Right lobe of liver (tissue), 6 donors: ENCODE measurements around the gene TAS2R19. TPM values are rescaled to one million over a fixed set of nuclear protein-coding genes. Genes with fewer than 3 reads are reported as not detected.
"Not testable (repeated sequence)": the region's sequence is repeated elsewhere in the genome, so short reads cannot be mapped to it uniquely, and the experiment has no call there.

ENCODE experiments used
- ATAC-seq, 4 donors: fragments of 200-7000 bp; cut with Tn5 transposase; one replicate each; pipeline ENCODE4 v1.9.1; 2020; ENCODE audit warnings: mild to moderate bottlenecking in 4 of 4, moderate library complexity in 4 of 4
- DNase-seq, 3 donors: peaks; one replicate each; pipeline ENCODE4 v3.0.0-alpha.2; 2020
- H3K27ac ChIP-seq, 3 donors: fragments of 200-600 bp; one replicate each; pipeline ENCODE4 v1.8.0; 2022
- H3K27me3 ChIP-seq, 2 donors: fragments of 200-600 bp; one replicate each; pipeline ENCODE4 v1.8.0; 2022
- H3K36me3 ChIP-seq, 4 donors: fragments of 200-600 bp; sonication (generic) in 1 of 4; one replicate each; pipeline versions ENCODE4 v1.5.1 to v1.8.0; 2017 to 2022; ENCODE audit warnings: control low read depth in 1 of 4
- H3K4me1 ChIP-seq, 4 donors: fragments of 200-600 bp; sonication (generic) in 1 of 4; one replicate each; pipeline versions ENCODE4 v1.5.1 to v1.8.0; 2017 to 2022; ENCODE audit warnings: control low read depth in 1 of 4
- H3K4me3 ChIP-seq, 3 donors: fragments of 200-600 bp; one replicate each; pipeline ENCODE4 v1.8.0; 2022
- H3K9me3 ChIP-seq, 4 donors: fragments of 200-600 bp; sonication (generic) in 1 of 4; one replicate each; pipeline versions ENCODE4 v1.5.1 to v1.8.0; 2017 to 2022; ENCODE audit warnings: control low read depth in 1 of 4
- CTCF ChIP-seq, 4 donors: fragments of 200-600 bp in 3 of 4; fragments of 450-650 bp in 1 of 4; IDR thresholded peaks; one replicate each; pipeline versions ENCODE4 v1.5.1 to v1.8.0; 2016 to 2022; ENCODE audit warnings: antibody characterized with exemption in 4 of 4, mild to moderate bottlenecking in 2 of 4
- POLR2A ChIP-seq: fragments of 450-650 bp; IDR thresholded peaks from one replicate; pipeline ENCODE4 v1.6.1; 2017; ENCODE audit warnings: antibody characterized with exemption, mild to moderate bottlenecking
- WGBS: methylation state at CpG from one replicate; pipeline ENCODE4 v1.1.6; 2018; ENCODE audit warnings: low coverage, low lambda C conversion rate; ENCODE audit not compliant: insufficient coverage; ENCODE audit errors: missing lambda C conversion rate; 5-methylcytosine and 5-hydroxymethylcytosine counted together
- intact Hi-C, 2 donors: fragments of 100-400 bp; cut with DNase I; formaldehyde crosslinking; loops; one replicate each; pipeline versions ENCODE4 v1.11.2 to v1.14.1; 2022
- total RNA-seq, 6 experiments: library from RNA; depleted of rRNA in 2 of 6; stranded (reverse); fragments of >200 nt in 2 of 6; fragmentation: NEBNext Ultra II Directional in 3 of 6; extraction: Animal tissue kit (Norgen Biotek cat#: 25700) in 3 of 6; gene quantifications; one replicate each; pipeline versions ENCODE4 v1.1.0 to v1.2.4, GENCODE V29; 2016 to 2023
- donor health status: DM: no; HTN: yes; CAD: no.
- donor health status: DM: no; HTN: no; CAD: no.
- donor health status: DM: no; HTN: no; CAD: no.
- donor health status: DM: no; HTN: yes; CAD: no.
- donor health status: DM: no; HTN: yes; CAD: no.

The TAS2R19 gene
- total RNA-seq, 6 experiments from 2014 or later: 1.1 to 3.8 (median 1.8) TPM

- intact Hi-C loops: no loop called here
- no peaks in the 10 kb centered on the region for H3K36me3 ChIP-seq
- H3K27me3 ChIP-seq: no peaks in the 10 kb centered on the region
- no peaks in the 10 kb centered on the region for H3K9me3 ChIP-seq
- WGBS: 50% methylated on average over 3 of the region's 3 CpGs
- ATAC-seq (no peak), DNase-seq (no peak)
- no peak for TF ChIP-seq CTCF (IDR thresholded peaks at IDR 0.05)
- TF ChIP-seq POLR2A: no peak
- H3K4me3 ChIP-seq: no peak overlapping the region
- H3K27ac ChIP-seq: no peak overlapping the region
- no peaks in the 10 kb centered on the region for H3K4me1 ChIP-seq
Observed at GRCh38 chr12:11039171-11039570, 16.8 kb upstream of the TAS2R19 start.

GRCh38 chr12:11033959-11034358, 11.5 kb upstream of the TAS2R19 start:
- intact Hi-C loops, H3K27me3 ChIP-seq, H3K36me3 ChIP-seq, H3K27ac ChIP-seq, DNase-seq, H3K4me1 ChIP-seq, H3K4me3 ChIP-seq, H3K9me3 ChIP-seq, ATAC-seq: not testable (repeated sequence)
- WGBS: 100% methylated on average over 1 of the region's 3 CpGs

DNA sequence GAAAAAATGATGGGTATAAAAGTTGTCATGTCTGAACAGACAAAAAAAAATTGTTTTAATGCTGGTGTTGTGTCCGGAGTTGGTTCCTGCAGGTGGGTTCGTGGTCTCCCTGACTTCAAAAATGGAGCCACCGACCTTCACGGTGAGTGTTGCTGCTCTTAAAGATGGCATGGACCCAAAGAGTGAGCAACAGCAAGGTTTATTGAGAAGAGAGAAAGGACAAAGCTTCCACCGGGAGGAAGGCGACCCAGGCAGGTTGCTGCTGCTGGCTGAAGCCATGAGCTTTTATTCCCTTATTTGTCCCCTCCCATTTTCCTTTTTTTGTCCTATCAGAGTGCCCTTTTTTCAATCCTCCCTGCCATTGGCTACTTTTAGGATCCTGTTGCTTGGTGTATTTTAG, 8.9 kb upstream of the TAS2R19 start, which contains the start of gene TAS2R31:
TAS2R31 (minus strand) TSS at position 101 of the 400 bp plus-strand sequence; CDS start at position 29, 72 bp downstream.
- no peak within 1 kb of the TSS for H3K27ac ChIP-seq
- H3K4me3 ChIP-seq: no peak within 1 kb of the TSS
- intact Hi-C loops: no loop called here
- DNase-seq: no peak
- H3K9me3 ChIP-seq: no peaks in the 10 kb centered on the region
- no peaks in the 10 kb centered on the region for H3K4me1 ChIP-seq
- TF ChIP-seq CTCF (IDR thresholded peaks at IDR 0.05) (no peak), POLR2A (no peak)
- WGBS: 93% methylated on average over 2 of the region's 6 CpGs
- peaks cover 0 to 7% (median 0%) of the 10 kb centered on the region in 4 donors for H3K36me3 ChIP-seq
- H3K27me3 ChIP-seq: no peaks in the 10 kb centered on the region
- ATAC-seq: no peak

DNA sequence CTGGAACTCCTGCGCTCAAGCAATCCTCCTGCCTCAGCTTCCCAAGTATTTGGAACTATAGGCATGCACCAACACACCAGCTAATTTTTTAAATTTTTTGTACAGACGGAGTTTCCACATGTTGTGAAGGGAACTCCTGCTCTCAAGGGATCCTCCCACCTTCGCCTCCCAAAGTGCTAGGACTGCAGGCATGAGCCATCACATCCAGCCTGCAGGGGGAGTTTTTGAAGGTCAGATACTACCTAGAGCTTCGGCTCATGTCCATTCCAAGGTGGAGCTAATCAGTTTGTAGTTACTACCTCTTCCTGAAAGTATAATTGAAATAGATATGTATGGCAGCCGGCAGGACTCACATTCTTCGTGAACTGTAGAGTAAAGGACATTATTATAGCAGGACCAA, 3.7 kb upstream of the TAS2R19 start:
- Histone ChIP-seq H3K36me3 (peaks cover 0 to 7% (median 0%) of the 10 kb centered on the region in 4 donors), H3K27me3 (no peaks in the 10 kb centered on the region), H3K27ac (no peak overlapping the region), H3K4me1 (no peaks in the 10 kb centered on the region), H3K4me3 (no peak overlapping the region), H3K9me3 (no peaks in the 10 kb centered on the region)
- WGBS: 91% methylated on average over 5 of the region's 6 CpGs
- ATAC-seq (no peak), DNase-seq (no peak)
- intact Hi-C loops: no loop called here
- TF ChIP-seq POLR2A (no peak), CTCF (IDR thresholded peaks at IDR 0.05) (no peak)

DNA sequence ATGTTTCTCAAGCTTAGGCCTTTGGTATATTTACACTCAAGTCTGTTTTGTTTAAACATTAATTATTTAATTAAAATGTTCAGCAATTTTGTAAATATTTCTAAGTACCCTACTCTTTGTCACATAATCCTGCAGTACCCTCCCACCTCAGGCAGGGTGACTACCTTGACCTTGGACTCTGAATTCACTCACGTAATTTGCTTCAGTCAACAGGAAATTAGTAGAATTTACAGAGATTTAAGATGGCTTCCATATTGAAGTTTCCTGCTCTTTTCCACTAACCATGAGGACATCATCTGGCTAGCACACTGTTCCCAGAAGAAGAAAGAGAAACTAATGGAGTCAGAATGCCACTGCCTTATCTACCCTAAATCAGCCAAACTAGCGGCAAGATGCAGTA, 967 bp upstream of the TAS2R19 start:
- intact Hi-C loops: no loop called here
- Histone ChIP-seq H3K36me3 (peaks cover 0 to 7% (median 0%) of the 10 kb centered on the region in 4 donors), H3K4me3 (no peak overlapping the region), H3K27me3 (no peaks in the 10 kb centered on the region), H3K27ac (no peak overlapping the region), H3K9me3 (no peaks in the 10 kb centered on the region), H3K4me1 (no peaks in the 10 kb centered on the region)
- no peak for ATAC-seq
- no peak for DNase-seq
- no peak for TF ChIP-seq CTCF (IDR thresholded peaks at IDR 0.05)
- no peak for TF ChIP-seq POLR2A
- 63% methylated on average over 2 of the region's 2 CpGs for WGBS
